Measurements from ENCODE around the gene PRKCB.
"Not testable (repeated sequence)": the region's sequence is repeated elsewhere in the genome, so short reads cannot be mapped to it uniquely, and the experiment has no call there.

The PRKCB gene

DNA sequence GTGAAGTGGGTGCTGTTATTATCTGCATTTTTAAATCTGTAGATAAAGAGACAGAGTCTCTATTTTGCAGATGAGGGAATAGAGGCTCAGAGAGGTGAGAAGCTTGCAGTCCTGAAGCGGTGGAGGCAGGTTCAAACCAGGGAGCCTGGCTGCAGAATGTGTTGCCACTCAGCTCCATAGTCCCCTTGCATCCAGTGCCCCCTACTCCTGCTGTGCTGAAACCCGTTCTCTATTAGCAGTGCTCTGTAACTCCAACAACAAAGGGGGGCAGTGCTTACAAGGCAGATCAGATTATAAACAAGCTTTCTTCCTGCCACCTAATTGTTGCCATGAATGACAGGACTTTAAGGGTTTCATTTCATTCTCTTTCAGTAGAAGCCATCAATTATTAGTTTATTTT lies 302.2 kb downstream of the PRKCB start:
- no peak for DNase-seq

DNA sequence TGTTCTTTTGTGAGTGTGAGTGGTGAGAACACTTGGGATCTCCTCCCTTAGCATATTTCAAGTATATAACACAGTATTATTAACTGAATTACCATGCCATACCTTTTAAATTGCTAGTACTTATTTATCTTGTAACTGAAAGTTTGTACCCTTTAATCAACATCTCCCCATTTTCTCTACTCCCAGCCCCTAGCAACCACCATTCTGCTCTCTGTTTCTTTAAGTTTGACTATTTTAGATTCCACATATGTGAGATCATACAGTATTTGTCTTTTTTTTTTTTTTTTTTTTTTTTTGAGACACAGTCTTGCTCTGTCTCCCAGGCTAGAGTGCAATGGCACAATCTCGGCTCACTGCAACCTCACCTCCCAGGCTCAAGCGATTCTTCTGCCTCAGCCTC lies 302.8 kb downstream of the PRKCB start:
- no peak for DNase-seq

DNA sequence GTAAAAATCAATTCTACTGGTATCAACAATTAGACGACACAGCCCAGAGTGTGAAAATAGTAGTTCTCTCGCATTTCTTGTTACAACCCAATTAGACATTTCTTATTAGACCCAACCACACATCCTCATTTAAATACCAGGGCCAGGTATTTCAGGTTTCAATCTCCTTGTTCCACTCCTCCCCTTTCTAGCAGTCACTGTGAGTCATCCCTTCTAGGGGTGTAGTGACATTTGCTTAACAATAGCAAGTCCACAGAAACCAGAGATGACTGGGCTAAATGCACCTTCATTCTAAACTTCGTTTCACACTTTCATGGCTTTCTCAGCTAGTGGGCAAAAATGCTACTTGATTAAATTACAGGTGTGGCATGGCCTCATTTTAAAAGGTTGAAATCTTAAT lies 303.5 kb downstream of the PRKCB start:
- peak in 1 of 5 experiments; percentile 35 for DNase-seq

DNA sequence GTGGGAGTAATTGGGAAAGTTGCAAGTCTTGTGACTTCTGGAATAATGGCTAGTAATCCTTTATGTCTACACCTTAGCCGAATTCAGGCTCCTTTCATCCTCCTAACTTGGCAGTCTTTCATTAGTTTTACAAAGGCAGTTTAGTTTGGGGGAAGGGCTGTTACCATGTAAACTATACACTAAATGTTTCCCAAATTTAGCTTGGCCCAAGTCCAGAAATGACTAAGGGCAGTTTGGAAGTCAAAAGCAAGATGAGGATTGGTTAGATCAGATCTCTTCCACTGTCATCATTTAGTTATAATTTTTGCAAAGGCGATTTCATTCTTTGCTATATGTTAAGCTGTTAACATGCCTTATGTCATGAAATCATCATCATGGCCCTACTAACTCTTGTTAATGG lies 304.9 kb downstream of the PRKCB start:
- no peak for DNase-seq

DNA sequence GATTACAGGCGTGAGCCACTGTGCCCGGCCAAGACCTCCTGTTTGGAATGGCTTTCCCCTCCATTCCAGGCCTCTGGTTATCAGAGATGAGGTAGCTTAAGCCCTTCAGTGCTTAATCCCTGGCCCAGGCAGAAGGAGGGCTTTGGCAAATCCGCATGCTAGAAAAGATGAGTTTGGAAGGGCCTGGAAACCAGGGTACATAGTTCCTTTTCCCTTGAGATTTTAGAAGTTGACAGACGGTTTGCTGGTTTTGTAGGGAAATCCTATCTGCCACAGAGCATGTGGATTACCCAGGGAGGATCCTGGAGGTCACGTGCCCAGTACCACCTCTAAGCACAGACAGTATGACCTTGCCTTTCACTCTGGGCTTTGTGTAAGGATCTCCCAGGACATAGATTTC lies 305.7 kb downstream of the PRKCB start:
- no peak for DNase-seq

DNA sequence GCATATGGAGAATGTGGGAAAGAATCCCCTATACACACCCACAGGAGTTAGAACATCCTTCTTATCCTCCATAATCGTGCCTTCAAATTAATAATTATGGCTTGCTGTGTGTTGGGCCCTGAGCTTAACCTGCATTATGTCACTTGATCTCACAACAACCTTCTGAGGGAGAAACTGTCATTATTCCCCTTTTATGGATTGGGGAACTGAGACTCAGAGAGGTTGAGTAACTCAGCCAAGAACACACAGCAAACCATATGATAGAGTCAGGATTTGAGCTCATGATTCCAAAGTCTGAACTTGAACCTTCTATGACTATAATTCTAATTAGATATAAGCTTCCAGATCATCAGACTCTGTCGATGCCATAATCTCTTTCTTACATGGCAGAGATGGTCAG lies 306.1 kb downstream of the PRKCB start:
- DNase-seq, result no peak

DNA sequence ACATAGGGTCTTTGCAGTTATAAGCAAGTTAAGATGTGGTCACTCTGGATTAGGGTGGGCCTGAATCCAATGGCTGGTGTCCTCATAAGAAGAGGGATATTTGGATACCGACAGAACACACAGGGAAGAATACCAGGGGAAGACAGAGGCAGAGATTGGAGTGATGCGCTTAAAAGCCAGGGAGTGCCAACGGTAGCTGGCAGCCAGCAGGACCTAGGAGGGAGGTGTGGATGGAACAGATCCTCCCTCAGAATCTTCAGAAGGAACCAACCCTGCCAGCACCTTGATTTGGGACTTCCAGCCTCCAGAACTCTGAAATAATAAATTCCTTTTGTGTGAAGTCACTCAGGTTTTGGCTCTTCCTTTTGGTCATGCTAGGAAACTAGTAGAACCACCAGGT lies 310.1 kb downstream of the PRKCB start:
- DNase-seq, result no peak

DNA sequence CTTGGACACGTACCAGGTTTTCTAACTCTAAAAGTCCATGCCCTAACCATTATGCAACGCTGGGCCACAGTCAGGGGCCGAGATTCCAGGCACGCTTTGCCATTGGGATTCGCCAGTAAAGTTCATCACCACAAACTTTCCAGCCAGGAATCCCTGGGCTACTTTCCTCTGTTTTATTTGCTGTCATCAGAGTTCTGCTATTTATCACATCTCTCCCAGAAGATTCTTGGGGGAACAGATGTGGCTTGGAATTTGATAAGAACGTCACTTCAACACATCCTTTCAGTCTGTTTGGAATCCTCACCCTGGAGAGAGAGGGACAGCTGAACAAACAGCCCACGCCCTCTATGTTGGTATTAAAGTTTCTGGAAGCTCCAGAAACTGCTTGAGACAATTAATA lies 310.7 kb downstream of the PRKCB start:
- DNase-seq, result no peak

DNA sequence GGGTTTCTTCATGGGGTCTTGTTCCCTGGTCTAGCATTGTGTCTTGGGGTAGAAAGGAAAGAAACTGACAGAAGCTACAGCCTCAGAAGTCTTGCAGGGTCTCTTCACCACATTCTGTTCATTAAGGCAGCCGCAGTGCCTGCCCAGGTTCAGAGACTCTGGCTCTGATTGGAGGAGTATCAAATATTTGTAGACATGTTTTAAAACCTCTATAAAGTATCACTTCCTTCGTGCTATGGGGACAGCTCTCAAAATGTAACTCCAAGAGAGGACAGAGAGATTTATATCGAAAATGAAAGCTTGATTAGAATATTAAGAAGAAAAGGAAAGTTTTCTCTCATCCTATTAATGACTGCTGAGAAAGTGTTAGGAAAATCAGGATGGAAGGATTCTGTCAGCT lies 313.3 kb downstream of the PRKCB start:
- DNase-seq, result peak in 1 of 5 experiments; percentile 24

DNA sequence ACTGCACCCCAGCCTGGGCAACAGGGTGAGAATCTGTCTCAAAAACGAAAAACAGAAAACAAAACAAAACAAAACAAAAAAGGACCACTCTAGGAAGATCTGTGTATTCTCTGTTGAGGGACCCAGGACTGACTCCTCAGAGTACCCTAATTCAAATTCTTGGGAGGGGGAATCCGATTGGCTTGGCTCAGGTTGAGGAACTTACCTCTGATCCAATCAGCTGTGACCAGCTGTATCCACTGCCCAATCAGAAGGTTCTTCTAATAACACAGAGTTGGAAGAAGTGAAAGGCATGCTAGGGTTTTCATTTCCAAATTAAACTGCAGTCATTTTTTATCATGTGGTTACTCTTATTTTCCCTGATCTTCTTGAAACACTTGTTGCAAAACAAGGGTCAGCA lies 314.5 kb downstream of the PRKCB start:
- DNase-seq, result no peak

DNA sequence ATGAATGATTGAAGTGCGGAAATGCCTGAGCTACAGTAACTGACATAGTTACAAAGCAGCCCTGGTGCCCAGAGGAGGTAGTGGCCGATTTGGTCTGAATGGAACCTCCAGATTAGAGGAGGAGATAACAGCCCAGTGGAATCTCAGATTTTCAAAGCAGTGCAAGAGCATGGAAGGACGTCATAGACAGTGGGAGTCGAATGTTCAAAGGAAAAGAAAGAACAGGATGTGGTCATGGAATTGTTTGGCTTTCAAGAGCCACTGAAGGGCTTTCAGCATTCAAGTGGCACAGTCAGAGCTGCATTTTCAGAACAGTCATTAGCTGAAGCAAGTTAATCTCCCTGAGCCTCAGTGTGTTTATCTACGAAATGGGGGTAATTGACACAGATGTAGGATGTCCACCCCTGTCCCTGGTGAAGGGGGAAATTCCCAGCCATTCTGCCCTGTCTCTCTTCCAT lies 315.7 kb downstream of the PRKCB start:
- peak in 2 of 5 experiments; percentile 7 to 43 for DNase-seq

DNA sequence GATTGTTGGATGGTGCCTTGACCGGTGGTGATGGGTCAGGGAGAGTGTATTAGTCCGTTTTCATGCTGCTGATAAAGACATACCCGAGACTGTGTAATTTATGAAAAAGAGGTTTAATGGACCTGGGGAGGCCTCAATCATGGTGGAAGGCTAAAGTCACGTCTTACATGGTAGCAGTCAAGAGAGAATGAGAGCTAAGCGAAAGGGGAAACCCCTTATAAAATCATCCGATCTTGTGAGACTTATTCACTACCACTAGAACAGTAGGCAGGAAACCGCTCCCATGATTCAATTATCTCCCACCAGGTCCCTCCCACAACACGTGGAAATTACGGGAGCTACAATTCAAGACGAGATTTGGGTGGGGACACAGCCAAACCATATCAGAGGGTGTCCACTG lies 316.3 kb downstream of the PRKCB start:
- DNase-seq, result not testable (repeated sequence)

DNA sequence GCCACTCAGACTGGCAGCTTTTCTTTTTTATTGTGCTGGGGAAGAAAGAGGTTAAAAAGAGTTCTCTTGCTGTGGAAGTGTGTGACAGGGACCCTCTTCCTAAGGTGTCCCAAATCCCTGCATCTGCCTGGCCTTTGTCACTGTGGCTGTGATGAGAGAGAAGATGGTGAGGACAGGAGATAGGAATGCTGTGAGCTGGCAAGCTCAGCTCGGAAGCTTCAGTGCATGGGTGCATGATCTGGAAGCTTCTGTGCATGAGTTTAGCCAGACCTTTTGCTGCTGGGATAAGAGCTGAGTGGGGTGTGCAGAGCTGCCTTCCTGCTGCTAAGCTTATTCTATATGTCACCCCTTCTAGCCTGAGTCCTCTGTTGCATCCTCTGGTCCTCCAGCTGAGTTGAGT lies 317.0 kb downstream of the PRKCB start:
- no peak for DNase-seq

DNA sequence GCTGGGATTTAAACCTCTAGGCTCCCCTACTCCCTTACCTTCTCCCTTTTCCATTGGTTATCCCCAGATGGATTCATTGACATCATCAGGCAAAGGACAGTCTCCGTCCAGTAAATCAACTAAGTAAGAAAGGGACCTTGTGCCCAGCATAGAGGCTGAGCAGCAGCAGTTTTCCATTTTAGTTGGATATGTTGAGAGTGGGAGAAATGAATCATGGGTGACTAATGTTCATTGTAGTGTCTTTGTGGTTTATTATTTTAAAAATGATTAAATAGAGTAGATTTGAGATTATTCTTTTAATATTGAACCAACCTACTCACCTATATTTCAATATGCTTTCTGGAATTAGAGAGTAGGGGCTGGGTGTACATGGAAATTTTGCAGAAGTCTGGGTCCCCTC lies 321.0 kb downstream of the PRKCB start:
- no peak for DNase-seq

DNA sequence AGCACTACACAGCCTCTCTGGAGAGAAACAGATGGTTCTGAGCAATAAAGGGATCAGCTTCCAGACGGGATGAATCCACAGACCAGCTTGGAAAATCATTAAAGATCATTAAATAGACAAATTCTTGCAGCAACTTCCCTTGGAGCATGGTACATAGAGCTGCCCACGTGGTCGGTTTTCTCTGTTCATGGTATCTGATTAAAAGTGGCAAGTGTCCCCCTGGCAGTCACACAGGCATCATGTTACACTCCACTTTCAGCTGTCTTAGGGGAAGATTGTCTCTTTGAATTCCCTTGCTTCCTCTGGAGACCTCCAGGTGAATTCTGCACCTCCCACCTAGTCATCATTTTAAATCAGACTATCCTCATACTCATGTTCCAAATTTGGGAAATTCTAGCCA lies 328.2 kb downstream of the PRKCB start:
- DNase-seq, result no peak

DNA sequence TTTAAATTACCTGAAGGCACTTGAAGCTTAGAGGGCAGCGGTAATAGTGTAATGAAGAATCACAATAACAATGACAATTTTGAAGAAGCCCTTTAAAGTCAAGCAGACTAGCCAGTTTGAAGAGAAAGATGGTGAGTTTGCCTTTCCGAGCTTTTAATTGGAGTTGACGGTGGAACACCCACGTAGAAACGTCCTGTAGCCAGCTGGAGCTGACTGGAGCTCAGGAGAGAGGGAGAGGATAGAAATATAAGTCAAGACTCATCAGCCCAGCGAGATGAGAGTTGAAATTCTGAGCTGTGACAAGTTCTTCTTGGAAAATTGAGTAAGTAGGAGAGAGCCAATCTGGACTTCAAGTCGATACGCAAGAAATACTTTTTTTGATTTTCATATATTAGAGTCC lies 328.6 kb downstream of the PRKCB start:
- DNase-seq, result no peak

DNA sequence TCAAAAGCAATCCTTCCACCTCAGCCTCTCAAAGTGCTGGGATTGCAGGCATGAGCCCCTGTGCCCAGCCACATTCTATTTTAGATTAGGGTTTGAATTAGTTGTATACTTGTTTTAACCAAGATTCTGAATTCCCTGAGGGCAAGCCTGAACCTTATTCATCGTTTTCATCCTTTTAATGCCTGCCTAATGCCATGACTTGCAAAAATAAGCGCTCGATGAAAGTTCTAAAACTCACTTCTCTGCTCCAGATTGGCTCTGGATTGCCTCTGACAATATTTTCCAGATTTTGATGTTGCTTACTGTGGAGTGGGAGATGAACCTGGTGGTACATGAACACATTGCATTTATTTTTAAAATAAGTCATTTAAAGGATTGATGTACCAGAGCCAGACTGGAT lies 329.5 kb downstream of the PRKCB start:
- no peak for DNase-seq

DNA sequence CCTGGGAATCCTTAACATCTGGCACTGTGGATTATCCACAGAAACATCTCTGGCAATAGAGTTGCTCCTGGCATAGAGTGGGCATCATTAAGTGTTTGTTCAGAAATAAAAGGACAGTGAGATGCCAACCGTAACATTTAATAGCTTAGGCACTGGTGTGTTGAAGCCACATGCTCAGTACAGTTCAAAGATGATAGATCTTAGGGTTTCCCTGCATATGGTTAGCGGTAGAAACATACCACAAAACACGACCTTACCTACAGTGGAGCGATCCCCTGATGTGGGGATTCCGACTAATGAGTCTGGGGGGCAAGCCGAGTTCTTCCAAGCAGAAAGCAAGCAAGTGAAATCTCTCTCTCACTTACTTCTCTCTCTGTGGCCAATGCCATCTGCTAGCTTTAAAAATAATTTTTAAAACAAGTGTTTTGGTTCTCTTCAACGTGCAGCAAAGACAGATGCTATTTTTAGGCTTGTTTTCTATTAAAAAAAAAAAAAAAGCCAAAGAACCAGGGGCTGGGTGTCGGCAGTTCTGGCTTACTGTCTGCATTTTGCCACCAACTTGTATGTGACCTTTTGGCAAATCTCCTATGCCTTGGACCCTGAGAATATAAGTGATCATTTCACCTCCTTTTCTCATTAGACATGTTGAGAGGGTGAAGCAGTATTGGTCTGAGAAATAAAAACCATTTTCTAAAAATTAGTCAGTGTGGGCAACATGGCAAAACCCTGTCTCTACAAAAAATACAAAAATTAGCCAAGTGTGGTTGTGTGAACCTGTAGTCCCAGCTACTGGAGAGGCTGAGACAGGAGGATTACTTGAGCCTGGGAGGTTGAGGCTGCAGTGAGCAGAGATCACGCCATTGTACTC lies 331.1 kb downstream of the PRKCB start:
- DNase-seq, result no peak

DNA sequence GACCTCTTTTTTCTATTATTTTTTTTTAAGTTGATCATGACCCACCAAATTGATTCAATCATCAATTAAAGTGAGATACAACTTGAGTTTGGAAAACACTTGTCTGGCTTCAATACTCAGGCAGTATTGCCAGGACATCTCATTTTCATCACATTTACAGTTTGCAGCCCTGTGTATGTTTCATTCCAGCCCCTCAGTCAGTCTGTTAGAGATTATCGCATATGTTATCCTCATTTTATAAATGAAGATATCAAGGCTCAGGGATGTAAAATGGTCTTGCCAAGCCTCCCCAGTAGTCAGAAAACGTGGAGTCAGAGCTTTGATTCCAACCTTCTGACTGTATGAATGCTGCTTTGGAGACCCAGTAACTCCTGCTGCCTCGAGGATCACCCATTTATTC lies 333.1 kb downstream of the PRKCB start:
- no peak for DNase-seq

DNA sequence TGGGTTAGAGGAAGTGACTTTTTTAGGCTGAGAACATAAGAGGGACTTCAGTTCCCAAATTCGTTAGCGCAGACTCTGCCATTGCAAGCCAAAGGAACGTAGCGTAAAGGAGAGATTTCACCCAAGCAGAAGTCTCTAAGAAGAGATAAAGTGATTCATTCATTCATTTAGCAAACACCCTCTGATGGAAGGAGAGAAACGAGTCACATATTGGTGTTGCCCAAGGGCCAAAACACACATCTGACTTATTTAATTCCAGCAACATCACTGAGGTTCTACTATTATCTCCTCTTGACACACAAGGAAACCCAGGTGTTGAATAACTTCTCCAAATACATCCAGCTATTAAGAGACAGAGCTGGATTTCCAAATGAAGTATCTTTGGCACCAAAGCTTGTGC lies 334.6 kb downstream of the PRKCB start:
- no peak for DNase-seq

DNA sequence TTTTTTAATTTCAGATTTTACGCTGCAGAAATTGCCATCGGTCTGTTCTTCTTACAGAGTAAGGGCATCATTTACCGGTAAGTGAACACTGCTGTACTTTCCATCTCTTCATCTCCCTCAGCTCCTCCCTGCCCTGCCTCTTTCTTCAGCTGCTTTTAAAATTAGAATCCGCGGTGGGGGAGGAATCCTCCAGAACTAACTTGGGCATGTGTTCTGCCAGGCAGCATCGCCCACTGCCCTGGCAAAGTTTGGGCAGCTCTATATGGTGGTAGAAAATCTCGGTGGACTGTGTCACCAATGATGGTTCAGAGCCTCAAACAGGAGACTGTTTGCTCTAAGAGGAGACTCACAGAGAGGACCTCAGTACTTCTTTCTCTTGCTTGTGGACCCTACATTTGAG lies 338.7 kb downstream of the PRKCB start:
- no peak for DNase-seq

DNA sequence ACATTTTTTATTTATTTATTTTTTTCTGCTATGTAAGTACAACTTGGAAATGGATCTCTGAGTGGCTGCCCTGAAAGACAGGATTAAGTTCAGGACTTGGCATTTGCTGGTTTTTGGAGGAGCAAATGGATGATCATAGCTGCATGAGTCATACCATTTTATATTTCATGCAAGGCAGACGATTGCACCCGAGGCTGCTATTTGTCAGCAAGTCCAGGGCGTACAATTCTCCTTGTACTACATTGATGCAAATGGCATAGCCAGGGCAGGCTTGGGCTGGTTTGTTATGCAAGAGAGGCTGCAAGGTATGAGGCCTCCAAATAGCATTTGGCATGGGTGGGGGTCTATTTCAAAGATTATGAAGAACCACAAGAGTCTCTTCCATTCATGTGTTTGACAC lies 339.2 kb downstream of the PRKCB start:
- DNase-seq, result no peak

DNA sequence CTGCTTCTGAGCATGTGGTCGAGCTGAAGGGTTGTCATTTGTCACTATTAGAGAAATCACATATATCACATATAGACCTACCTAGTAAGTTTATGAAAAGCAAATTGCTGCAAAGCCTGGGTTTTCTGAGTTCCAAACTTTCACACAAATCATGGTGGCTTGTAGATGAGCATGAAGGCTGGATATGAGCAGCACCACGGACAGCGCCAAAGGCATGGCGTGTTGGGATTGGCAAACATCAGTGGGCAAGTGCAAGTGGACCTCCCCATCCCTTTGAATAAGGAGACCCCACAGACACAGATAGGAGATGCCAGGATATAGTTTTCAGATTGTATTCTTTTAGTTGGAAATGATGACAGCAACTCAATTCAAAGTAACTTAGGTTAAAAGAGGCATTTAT lies 342.7 kb downstream of the PRKCB start:
- peak in 1 of 5 experiments; percentile 9 for DNase-seq

DNA sequence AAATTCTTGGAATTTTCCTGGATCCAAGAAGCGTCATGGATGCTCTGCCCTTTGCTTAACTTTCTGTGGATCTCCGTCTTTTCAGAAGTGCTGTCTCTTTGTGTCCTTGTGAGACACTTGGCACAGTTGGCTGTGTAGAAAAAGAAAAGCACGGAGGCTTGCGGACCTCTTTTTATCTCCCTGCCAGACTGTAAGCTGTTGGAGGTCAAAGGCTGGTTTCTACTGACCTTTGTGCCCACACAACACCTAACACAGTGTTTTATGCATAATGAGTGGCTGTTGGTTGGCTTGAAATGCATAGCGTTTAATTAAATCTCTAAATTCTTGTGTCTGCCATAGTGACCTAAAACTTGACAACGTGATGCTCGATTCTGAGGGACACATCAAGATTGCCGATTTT lies 344.7 kb downstream of the PRKCB start:
- no peak for DNase-seq

DNA sequence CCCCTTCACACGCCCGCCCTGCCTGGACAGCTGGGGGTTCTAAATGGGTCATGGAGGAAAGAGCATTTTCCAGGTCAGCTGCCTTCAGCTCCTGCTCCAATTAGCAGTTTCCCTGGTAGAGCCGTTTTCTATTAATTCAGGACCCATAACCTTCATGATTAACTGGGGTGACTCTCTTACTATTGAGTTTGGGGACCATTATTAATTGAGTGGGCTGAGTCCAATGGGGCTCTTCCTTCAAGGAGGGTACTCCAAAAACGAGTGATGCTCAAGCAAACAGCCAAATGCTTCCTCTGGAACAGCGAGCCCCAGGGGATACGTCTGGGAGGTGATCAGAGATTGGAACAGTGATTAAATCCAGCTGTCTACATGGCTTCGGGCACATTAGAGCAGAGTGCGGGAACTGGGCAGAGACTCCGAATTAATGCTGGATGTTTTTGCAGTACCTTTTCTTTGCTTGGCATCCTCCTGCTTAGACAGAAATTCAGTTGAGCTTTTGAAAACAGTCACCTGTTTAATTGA lies 352.3 kb downstream of the PRKCB start:
- DNase-seq, result no peak

Measured in T-helper 2 cell (primary cell).